Muscle of leg (tissue), 11 donors: Measurements from ENCODE around the gene SCAPER. TPM values are rescaled to one million over a fixed set of nuclear protein-coding genes. Genes with fewer than 3 reads are reported as not detected.

Experiments
- DNase-seq: peaks from one replicate; pipeline ENCODE4 v3.0.0; 2013
- H3K27ac ChIP-seq: one replicate; pipeline ENCODE4 v1.5.1; 2013; ENCODE audit warnings: mild to moderate bottlenecking, low read length, control low read depth
- H3K27me3 ChIP-seq: one replicate; pipeline ENCODE4 v1.6.1; 2013; ENCODE audit warnings: low read length; ENCODE audit not compliant: control insufficient read depth, insufficient read depth
- H3K36me3 ChIP-seq: one replicate; pipeline ENCODE4 v1.6.1; 2013; ENCODE audit warnings: low read length; ENCODE audit not compliant: control insufficient read depth, insufficient read depth
- H3K4me1 ChIP-seq: one replicate; pipeline ENCODE4 v1.6.1; 2013; ENCODE audit warnings: low read length; ENCODE audit not compliant: control insufficient read depth, insufficient read depth
- H3K4me3 ChIP-seq: one replicate; pipeline ENCODE4 v1.5.1; 2013; ENCODE audit warnings: low read length, control low read depth
- H3K9me3 ChIP-seq: replicated peaks from 2 replicates; pipeline ENCODE4 v1.6.1; 2013; ENCODE audit warnings: low read depth, low read length; ENCODE audit not compliant: control insufficient read depth
- WGBS: methylation state at CpG from one replicate; pipeline ENCODE4 v1.1.5; 2013; ENCODE audit warnings: missing lambda C conversion rate; ENCODE audit not compliant: insufficient coverage; 5-methylcytosine and 5-hydroxymethylcytosine counted together
- polyA plus RNA-seq, 8 donors: library from polyadenylated mRNA; unstranded; fragments of 120-200 nt; gene quantifications; one replicate each; pipeline versions ENCODE4 v1.2.1 to v1.2.3, GENCODE V29; 2013; ENCODE audit warnings: inconsistent platforms in 1 of 8, low replicate concordance in 1 of 8; ENCODE audit not compliant: insufficient read length in 8 of 8, insufficient read depth in 1 of 8
- total RNA-seq: library from RNA; stranded (reverse); fragments of 120-200 nt; gene quantifications from one replicate; pipeline ENCODE4 v1.2.4, GENCODE V29; 2013

Gene SCAPER
- total and polyA plus RNA-seq, 9 donors: 61.5 to 83.1 (median 73.5) TPM

DNA sequence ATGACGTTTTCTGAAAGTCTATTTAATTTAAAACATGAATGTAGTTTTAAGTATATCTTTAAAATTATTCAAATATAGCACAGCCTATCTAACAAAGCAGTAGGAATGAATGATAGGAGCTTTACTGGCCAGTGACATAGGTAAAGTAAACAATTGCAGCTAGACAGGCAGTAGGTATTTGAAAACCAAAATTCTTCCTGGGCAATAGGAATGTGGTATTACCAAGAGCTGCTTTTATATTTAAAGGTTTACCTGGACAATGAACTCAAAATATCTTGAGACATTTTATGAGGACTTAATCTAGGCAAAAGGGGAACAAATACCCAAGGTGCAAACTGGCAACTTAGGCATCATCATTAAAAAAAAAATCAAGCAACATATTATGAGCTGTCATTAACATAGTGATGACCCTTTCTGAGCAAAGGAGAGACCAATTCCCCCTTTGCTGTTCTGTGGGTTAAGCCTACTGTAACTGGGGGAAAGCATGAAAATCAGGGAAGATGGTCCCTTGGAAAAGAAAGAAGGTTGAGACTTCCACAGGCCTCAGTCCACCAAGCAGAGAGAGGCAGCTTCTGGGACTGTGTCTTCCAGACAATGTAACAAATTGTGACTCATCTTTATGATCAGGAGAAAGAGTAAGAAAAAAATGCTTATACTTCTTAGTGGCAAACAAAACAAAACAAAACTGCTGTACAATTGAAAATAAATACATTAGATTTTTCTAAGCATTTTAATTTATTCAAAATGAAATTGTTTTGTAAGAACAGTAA is 555.7 kb downstream of the SCAPER start:
- Histone ChIP-seq H3K27me3 (peaks cover 37% of the 10 kb centered on the region), H3K27ac (no peak overlapping the region), H3K36me3 (no peaks in the 10 kb centered on the region), H3K4me3 (no peak overlapping the region), H3K9me3 (no peaks in the 10 kb centered on the region), H3K4me1 (peaks cover 15% of the 10 kb centered on the region)
- DNase-seq: no peak
- WGBS: no CpG with 5 or more reads among the region's 1 CpG

DNA sequence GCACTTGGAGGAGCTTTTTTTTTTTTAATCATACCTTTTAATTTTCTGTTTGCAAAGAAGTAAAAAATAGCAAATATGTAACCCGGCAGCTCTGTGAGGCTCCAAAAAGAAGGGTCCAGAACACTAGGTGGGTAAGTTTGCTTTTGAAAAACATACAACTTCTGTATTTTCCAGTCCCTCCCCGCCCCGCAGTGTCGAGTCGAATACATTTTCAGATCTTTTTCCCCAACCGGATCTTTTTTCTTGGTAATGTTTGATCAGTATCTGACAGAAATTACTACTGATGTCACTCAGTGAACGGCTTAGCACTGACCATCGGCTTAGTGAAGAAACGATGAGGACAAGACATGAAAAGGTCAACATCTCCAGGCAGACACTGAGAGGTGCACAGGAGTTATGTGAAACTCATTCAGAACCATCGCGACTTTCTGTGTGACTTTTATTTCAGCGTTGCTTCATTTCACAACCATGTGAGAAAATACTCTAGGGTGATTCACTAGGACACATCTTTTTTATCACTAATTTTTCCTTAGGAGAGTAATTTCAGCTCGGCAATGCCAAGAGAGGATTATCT is 557.6 kb downstream of the SCAPER start:
- H3K27ac ChIP-seq: no peak overlapping the region
- peaks cover 52% of the 10 kb centered on the region for H3K27me3 ChIP-seq
- H3K4me3 ChIP-seq: no peak overlapping the region

GRCh38 chr15:76346669-76347481 is 558.3 kb downstream of the SCAPER start:
- Histone ChIP-seq H3K4me1 (peaks cover 23% of the 10 kb centered on the region), H3K27ac (no peak overlapping the region), H3K4me3 (peak overlapping the region; percentile 3), H3K36me3 (no peaks in the 10 kb centered on the region), H3K27me3 (peaks cover 59% of the 10 kb centered on the region), H3K9me3 (no peaks in the 10 kb centered on the region)
- whole genome bisulfite sequencing: 1% methylated on average over 54 of the region's 74 CpGs
- peak; percentile 32 for DNase-seq

More for the DNA sequence above, 557.6 kb downstream of the SCAPER start:
- H3K4me1 ChIP-seq: peaks cover 18% of the 10 kb centered on the region
- no peaks in the 10 kb centered on the region for H3K9me3 ChIP-seq
- no peaks in the 10 kb centered on the region for H3K36me3 ChIP-seq
- 67% methylated on average over 7 of the region's 13 CpGs for WGBS
- DNase-seq: no peak

DNA sequence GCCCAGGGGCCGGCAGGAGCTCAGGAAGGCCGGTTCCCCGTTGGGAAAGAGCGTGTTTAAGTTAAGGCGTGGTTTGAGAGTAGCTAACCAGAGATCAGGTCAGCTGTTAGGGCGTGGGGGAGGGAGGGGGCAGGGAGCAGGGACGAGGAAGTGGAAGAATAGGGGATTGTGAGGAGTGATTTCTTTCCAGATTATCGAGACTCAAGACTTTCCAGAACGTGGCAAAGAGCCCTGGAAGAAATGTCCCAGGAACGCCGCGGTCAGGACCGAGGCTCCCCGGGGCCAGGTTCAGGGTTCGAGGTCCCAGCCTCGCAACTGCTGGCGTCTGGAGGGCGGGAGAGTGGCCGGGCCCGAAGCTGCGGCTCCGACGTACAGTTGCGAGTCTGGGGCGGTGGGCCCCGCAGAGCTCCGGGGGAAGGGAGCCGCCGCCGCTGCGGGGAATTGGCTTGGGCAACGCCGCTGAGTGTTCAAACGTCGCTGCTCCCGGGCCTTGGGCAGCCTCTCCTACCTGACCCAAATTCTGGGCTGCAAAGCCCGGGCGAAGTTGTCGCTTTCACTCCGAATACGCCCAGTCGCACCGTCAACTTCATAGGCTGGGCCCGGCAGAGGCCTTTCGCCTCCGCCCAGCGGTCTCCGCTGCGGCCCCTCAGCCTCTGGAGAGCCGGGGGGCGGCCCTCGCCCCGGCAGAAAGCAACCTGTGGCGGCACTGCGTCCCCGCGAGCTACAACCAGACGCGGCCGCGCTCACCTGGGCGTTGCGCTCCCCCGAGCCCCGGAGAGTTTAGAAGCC is 559.1 kb downstream of the SCAPER start:
- Histone ChIP-seq H3K27ac (no peak overlapping the region), H3K36me3 (no peaks in the 10 kb centered on the region), H3K4me3 (peak overlapping the region; percentile 3), H3K4me1 (peaks cover 31% of the 10 kb centered on the region), H3K9me3 (no peaks in the 10 kb centered on the region), H3K27me3 (peaks cover 67% of the 10 kb centered on the region)
- peak; percentile 28 for DNase-seq
- WGBS: 1% methylated on average over 65 of the region's 65 CpGs

- peaks cover 36% of the 10 kb centered on the region for H3K4me1 ChIP-seq
- peaks cover 72% of the 10 kb centered on the region for H3K27me3 ChIP-seq
- no peak for DNase-seq
- H3K4me3 ChIP-seq: no peak overlapping the region
- WGBS: 7% methylated on average over 6 of the region's 7 CpGs
- H3K27ac ChIP-seq: no peak overlapping the region
- no peaks in the 10 kb centered on the region for H3K9me3 ChIP-seq
- no peaks in the 10 kb centered on the region for H3K36me3 ChIP-seq
Measured at GRCh38 chr15:76345583-76345879, 559.6 kb downstream of the SCAPER start.

DNA sequence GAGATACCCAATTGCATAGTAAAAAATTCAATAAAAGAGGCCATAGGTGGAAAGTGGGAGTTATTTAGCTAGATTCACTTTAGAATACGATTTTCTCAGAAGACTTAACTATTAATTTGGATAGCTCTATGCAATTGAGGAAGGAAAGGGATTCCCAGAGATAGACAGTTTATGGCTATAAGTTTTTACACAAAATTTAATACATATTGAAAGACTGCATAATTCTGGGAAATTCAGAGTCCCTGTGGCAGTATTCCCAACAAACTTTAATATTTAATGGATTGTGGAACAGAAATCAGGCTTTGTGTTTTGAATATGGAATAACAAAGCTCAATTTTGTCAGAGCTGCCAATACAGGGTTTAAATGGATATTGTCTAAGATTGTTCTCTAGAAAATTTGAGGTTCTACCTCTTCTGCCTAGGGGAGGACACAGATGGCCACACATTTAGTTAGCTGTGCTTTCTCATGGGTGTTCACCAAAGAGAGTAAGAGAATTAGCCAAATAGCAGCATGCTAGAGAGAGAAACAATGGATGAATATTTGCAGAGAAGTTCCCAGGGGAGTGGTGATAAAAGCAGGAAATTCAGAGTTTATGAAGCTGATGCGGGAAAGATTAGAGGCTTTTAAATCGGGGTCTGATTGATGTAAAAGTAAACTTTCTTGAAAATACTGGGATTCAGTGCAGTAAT is 560.1 kb downstream of the SCAPER start:
- 18% methylated on average over 2 of the region's 3 CpGs for WGBS
- no peak for DNase-seq
- Histone ChIP-seq H3K4me1 (peaks cover 41% of the 10 kb centered on the region), H3K27ac (no peak overlapping the region), H3K9me3 (no peaks in the 10 kb centered on the region), H3K27me3 (peaks cover 77% of the 10 kb centered on the region), H3K36me3 (no peaks in the 10 kb centered on the region), H3K4me3 (no peak overlapping the region)

DNA sequence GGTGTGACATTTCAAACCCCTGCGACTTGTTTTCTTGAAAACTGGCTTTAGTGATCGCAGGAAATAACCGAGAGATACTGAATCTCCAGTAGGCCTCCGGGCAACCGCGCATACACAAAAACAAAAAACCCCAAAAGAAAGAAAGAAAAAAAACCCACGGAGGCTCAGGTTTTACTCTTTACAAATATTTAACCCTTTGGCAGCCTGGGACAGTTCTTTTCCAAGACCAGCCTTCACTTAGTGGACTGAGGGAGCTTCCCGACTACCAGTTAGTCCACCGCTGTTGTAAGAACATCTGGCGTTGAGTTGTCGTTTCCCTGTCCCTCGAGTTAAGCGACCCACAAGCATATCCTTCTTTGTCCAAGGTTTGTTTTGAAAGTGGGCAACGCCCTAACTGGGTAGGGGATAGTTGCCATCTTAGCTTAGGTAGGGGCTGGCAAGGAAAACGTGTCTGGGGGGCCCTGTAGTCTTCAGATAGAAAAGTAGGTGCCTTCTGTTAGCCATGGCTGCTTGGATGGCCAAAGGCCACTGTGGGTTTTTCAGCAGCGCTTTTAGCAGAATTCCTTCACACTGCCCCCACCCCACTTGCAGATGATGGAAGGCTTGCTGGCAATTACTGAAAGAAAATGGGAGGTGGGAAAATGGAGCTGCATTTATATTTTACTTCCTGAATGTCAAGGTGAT is 561.7 kb downstream of the SCAPER start:
- Histone ChIP-seq H3K27me3 (peaks cover 89% of the 10 kb centered on the region), H3K27ac (no peak overlapping the region), H3K4me3 (no peak overlapping the region), H3K36me3 (no peaks in the 10 kb centered on the region), H3K4me1 (peaks cover 50% of the 10 kb centered on the region), H3K9me3 (no peaks in the 10 kb centered on the region)
- 26% methylated on average over 6 of the region's 16 CpGs for WGBS
- DNase-seq: no peak

DNA sequence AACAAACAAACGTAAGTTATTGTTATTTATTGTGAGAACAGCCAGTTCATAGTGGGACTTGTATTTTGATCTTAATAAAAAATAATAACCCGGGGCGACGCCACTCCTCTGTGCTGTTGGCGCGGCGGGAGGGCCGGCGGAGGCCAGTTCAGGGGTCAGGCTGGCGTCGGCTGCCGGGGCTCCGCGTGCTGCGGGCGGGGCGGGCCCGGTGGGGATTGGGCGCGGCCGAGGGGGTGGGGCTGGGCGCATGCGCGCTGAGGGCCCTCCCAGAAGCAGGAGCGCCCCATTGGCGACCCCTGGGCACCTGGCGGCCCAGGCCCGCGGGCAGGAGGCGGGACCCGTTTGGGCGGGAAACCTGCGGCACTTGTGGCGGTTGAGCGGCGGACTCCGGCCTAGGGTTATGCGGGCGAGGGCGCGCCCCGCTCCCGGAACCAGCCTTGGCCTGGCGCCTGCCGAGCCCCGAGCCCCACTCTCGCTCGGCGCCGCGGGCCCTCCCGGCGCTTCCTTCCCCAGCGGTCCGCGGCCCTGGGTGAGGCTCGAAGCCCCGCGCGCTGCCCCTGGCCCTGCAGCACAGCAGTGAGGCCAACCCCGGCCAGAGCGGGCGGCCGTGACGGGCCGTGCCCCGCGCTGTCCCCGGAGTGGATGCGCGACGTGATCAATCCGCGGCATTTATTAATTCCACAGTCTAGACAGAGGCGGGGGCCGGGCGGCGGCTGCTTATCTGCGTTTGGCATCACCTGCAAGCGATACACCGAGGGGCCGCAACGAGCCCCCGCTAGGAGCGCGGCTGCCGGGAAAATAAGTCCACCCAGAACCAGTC is 562.5 kb downstream of the SCAPER start:
- WGBS: 2% methylated on average over 87 of the region's 87 CpGs
- no peaks in the 10 kb centered on the region for H3K36me3 ChIP-seq
- H3K4me3 ChIP-seq: no peak overlapping the region
- DNase-seq: no peak
- H3K9me3 ChIP-seq: no peaks in the 10 kb centered on the region
- peaks cover 55% of the 10 kb centered on the region for H3K4me1 ChIP-seq
- H3K27ac ChIP-seq: no peak overlapping the region
- peaks cover 93% of the 10 kb centered on the region for H3K27me3 ChIP-seq

- H3K27me3 ChIP-seq: peaks cover 93% of the 10 kb centered on the region
- peaks cover 58% of the 10 kb centered on the region for H3K4me1 ChIP-seq
- H3K36me3 ChIP-seq: no peaks in the 10 kb centered on the region
- DNase-seq: no peak
- no peak overlapping the region for H3K27ac ChIP-seq
- H3K9me3 ChIP-seq: no peaks in the 10 kb centered on the region
- no peak overlapping the region for H3K4me3 ChIP-seq
- WGBS: 8% methylated on average over 20 of the region's 20 CpGs
Measured at GRCh38 chr15:76342058-76342381, 563.1 kb downstream of the SCAPER start.
